ENCODE data around the gene CD59. TPM values are rescaled to one million over a fixed set of nuclear protein-coding genes. Genes with fewer than 3 reads are reported as not detected.
A peak's percentile ranks its signal among the peaks of the same experiment; 100 is the strongest.

CD59 gene
- total RNA-seq, 1 experiment from 2014 or later, result 1,281 TPM

- H3K4me3 Mint-ChIP-seq (ENCODE audit: low read depth, unreplicated experiment), result peak overlapping the region; percentile 49
- DNase-seq, result no peak
- peak overlapping the region; percentile 83 for H3K27ac Mint-ChIP-seq (ENCODE audit: unreplicated experiment)
- H3K36me3 Mint-ChIP-seq (ENCODE audit: insufficient read depth, unreplicated experiment), result peaks cover 97% of the 10 kb centered on the region
- no TSS peak for BruUV-seq (replicated peaks)
- CTCF ChIA-PET, result interaction anchor here (1.0 to 1.3 kb wide), 2 partner anchors 17 to 32 kb away, joined by 3 to 4 read pairs; no protein-coding TSS in a partner anchor
- peaks cover 99% of the 10 kb centered on the region for H3K4me1 Mint-ChIP-seq (ENCODE audit: low read depth, unreplicated experiment)
- no peaks in the 10 kb centered on the region for H3K27me3 Mint-ChIP-seq (ENCODE audit: unreplicated experiment)
- no peaks in the 10 kb centered on the region for H3K9me3 Mint-ChIP-seq (ENCODE audit: low read depth, unreplicated experiment)
- intact Hi-C loops (cut with micrococcal nuclease; ENCODE audit: unreplicated experiment), result no loop called here
- TF ChIP-seq, protein P1, sequence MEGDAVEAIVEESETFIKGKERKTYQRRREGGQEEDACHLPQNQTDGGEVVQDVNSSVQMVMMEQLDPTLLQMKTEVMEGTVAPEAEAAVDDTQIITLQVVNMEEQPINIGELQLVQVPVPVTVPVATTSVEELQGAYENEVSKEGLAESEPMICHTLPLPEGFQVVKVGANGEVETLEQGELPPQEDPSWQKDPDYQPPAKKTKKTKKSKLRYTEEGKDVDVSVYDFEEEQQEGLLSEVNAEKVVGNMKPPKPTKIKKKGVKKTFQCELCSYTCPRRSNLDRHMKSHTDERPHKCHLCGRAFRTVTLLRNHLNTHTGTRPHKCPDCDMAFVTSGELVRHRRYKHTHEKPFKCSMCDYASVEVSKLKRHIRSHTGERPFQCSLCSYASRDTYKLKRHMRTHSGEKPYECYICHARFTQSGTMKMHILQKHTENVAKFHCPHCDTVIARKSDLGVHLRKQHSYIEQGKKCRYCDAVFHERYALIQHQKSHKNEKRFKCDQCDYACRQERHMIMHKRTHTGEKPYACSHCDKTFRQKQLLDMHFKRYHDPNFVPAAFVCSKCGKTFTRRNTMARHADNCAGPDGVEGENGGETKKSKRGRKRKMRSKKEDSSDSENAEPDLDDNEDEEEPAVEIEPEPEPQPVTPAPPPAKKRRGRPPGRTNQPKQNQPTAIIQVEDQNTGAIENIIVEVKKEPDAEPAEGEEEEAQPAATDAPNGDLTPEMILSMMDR (IDR thresholded peaks at IDR 0.05; ENCODE audit: unreplicated experiment), result no peak
These were observed 11.6 kb downstream of the CD59 start for GRCh38 chr11:33724644-33725035.

DNA sequence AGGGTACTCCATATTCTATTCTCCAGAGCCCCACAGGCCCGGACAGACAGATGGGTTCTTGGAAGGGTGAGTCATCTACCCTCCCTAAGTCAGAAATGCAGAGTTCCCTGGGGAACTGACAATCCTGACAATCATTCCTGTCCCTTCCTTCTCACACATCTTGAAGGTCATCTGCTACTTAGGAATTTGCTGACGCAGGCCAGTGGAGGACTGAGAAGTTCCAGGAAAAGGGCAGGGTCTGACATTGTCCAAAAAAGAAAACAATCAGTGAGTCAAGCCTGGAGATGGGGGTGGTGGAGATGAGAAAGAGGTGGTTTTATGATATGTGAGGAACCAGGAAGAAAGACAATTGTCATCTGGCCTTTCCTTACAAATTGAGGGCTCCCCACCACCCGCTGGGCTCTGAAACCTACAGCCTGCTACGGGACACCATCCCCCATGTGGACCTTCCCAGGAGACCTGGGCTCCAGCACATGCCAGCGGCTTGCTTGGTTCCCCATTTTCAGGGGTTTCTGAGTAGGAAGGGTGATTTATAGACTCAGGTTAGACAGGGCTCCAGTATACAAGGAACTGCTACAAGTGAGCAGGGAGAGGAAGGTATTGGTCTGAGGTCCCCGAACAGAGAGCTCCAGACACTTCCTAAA, 12.9 kb downstream of the CD59 start:
- H3K9me3 Mint-ChIP-seq (ENCODE audit: low read depth, unreplicated experiment), result no peaks in the 10 kb centered on the region
- peaks cover 94% of the 10 kb centered on the region for H3K4me1 Mint-ChIP-seq (ENCODE audit: low read depth, unreplicated experiment)
- no peak for DNase-seq
- intact Hi-C loops (cut with micrococcal nuclease; ENCODE audit: unreplicated experiment), result no loop called here
- H3K27ac Mint-ChIP-seq (ENCODE audit: unreplicated experiment), result peak overlapping the region; percentile 83
- CTCF ChIA-PET, result interaction anchor here (0.7 to 1.0 kb wide), 3 partner anchors 9 to 16 kb away, joined by 3 read pairs; no protein-coding TSS in a partner anchor
- TF ChIP-seq, protein P1 (IDR thresholded peaks at IDR 0.05; ENCODE audit: unreplicated experiment), result no peak
- peak overlapping the region; percentile 49 for H3K4me3 Mint-ChIP-seq (ENCODE audit: low read depth, unreplicated experiment)
- H3K27me3 Mint-ChIP-seq (ENCODE audit: unreplicated experiment), result no peaks in the 10 kb centered on the region
- peaks cover 97% of the 10 kb centered on the region for H3K36me3 Mint-ChIP-seq (ENCODE audit: insufficient read depth, unreplicated experiment)
- BruUV-seq (replicated peaks), result no TSS peak

DNA sequence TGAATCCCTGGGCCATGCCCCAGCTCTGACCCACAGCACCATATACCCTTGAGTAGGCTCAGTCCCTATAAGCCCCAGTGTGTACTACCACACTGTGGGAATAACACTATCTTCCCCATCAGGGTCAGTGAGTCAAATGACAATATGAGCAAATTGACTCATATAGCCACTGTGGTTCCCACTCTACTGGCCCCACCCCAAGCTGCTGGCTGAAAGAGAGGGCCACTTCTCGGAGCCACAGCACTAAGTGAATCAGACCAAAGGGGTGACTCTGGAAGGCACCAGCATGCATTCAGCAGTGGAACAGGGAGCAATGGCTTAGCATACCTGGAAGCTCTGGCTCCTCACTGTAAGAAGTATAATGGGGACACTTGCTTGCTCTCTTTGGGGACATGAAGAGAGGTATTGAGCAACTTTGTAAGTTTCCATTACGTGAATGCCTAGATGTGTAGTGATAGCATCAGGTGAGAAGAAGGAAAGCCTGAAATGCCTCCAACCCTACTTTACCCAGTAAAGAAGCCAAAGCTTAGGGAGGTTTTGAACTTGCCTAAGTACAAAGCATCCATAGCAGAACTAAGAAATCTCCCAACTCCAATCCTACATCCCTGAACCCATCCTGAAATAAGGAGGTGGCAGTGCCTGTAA, 13.5 kb downstream of the CD59 start:
- H3K36me3 Mint-ChIP-seq (ENCODE audit: insufficient read depth, unreplicated experiment), result peaks cover 98% of the 10 kb centered on the region
- intact Hi-C loops (cut with micrococcal nuclease; ENCODE audit: unreplicated experiment), result no loop called here
- H3K27ac Mint-ChIP-seq (ENCODE audit: unreplicated experiment), result peak overlapping the region; percentile 83
- TF ChIP-seq, protein P1 (IDR thresholded peaks at IDR 0.05; ENCODE audit: unreplicated experiment), result no peak
- CTCF ChIA-PET, result no interaction called here
- DNase-seq, result no peak
- no TSS peak for BruUV-seq (replicated peaks)
- H3K27me3 Mint-ChIP-seq (ENCODE audit: unreplicated experiment), result no peaks in the 10 kb centered on the region
- H3K9me3 Mint-ChIP-seq (ENCODE audit: low read depth, unreplicated experiment), result no peaks in the 10 kb centered on the region
- H3K4me3 Mint-ChIP-seq (ENCODE audit: low read depth, unreplicated experiment), result peak overlapping the region; percentile 49
- H3K4me1 Mint-ChIP-seq (ENCODE audit: low read depth, unreplicated experiment), result peaks cover 89% of the 10 kb centered on the region

GRCh38 chr11:33721984-33722383, 14.2 kb downstream of the CD59 start:
- peaks cover 96% of the 10 kb centered on the region for H3K36me3 Mint-ChIP-seq (ENCODE audit: insufficient read depth, unreplicated experiment)
- BruUV-seq (replicated peaks), result no TSS peak
- H3K4me1 Mint-ChIP-seq (ENCODE audit: low read depth, unreplicated experiment), result peaks cover 89% of the 10 kb centered on the region
- CTCF ChIA-PET, result no interaction called here
- H3K27ac Mint-ChIP-seq (ENCODE audit: unreplicated experiment), result peak overlapping the region; percentile 83
- intact Hi-C loops (cut with micrococcal nuclease; ENCODE audit: unreplicated experiment), result no loop called here
- peak overlapping the region; percentile 49 for H3K4me3 Mint-ChIP-seq (ENCODE audit: low read depth, unreplicated experiment)
- TF ChIP-seq, protein P1 (IDR thresholded peaks at IDR 0.05; ENCODE audit: unreplicated experiment), result no peak
- H3K9me3 Mint-ChIP-seq (ENCODE audit: low read depth, unreplicated experiment), result no peaks in the 10 kb centered on the region
- no peaks in the 10 kb centered on the region for H3K27me3 Mint-ChIP-seq (ENCODE audit: unreplicated experiment)
- DNase-seq, result no peak
